AG09319 (cell line): ENCODE results near the gene OR2H2.

Source experiments
- DNase-seq: peaks from one replicate; pipeline ENCODE4 v3.0.0-alpha.2; 2010; ENCODE audit warnings: low read depth; ENCODE audit errors: extremely low read depth
- CTCF ChIP-seq: IDR thresholded peaks from 2 replicates; pipeline ENCODE4 v1.5.1; 2011; ENCODE audit warnings: low read depth, mild to moderate bottlenecking, inconsistent platforms, low read length, moderate library complexity

Gene OR2H2

DNA sequence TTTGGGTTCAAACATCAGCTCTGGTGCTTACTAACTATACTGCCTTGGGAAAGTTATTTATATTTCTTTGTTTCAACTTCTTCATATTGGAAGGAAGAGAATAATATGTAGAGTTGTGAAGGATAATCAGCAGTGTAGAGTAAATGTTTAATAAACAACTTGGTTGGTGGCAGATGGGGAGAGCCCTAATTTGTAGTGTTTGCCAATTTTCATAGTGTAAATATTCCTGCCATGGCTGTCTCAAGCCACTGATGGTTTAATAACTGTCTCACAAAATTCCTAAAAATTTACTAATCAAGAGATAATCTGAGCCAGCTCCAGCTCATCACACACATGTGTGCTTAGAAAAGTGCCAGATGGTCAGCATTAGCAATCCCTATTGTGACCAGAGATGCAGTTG lies at the start of gene OR2H2:
Gene OR2H2 (plus strand): TSS at position 301 of the 400 bp plus-strand sequence. CDS start 2,824 bp downstream, outside the sequence.
- DNase-seq: no peak
- TF ChIP-seq CTCF: no peak

- no peak for TF ChIP-seq CTCF
- DNase-seq: no peak
Observed at GRCh38 chr6:29537714-29538403, 47.1 kb upstream of the OR2H2 start.

- no peak for TF ChIP-seq CTCF
- DNase-seq: no peak
Observed at GRCh38 chr6:29547573-29547972, 37.3 kb upstream of the OR2H2 start.

DNA sequence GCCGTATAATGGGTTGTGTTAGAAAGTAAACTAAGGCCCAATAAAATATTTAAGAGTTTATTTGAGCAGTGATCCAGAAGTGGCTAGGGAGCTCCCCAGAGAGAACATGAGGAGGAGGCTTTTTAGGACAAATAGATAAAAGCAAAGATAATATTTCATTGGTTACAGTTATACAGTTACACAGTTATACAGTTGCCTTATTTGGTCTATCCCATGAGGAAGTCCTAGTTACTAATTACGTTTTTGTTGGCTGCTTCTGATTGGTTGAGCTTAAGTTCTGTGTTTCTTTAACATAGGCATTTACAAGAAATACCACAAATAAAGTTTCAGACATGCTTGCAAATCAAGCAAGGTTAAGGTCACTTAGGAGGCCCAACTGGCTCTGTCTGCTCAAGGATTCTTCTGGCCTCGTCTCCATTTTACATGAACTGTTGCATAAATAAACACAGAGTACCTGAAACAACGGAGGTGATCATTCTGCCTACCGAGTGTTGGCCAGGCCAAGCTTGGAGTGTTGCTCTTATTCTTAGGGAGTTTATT lies 32.3 kb upstream of the OR2H2 start:
- TF ChIP-seq CTCF: no peak
- no peak for DNase-seq

- DNase-seq: no peak
- TF ChIP-seq CTCF: peak; percentile 12
Observed at GRCh38 chr6:29553268-29554057, 31.5 kb upstream of the OR2H2 start.

DNA sequence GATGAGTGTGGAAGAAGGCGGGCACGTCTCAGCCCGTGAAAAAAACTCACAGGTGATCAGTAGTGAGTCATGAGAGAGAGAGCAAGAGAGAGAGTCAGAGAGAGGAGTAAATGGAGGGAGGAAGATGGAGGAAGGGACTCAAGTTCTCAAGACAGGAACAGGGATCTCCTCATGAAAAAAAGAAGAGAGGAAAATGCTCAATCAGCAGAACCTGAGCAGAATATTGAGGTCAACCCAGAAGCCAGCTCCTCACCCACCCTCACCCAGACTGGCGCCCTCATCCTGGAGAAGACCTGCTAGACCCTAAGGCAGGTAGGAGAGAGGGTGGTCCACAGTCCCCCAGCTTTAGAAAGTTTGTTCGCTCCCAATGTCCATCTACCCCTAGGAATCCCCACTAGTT lies 30.2 kb upstream of the OR2H2 start:
- no peak for TF ChIP-seq CTCF
- no peak for DNase-seq

- no peak for DNase-seq
- no peak for TF ChIP-seq CTCF
Observed at GRCh38 chr6:29557320-29557719, 27.6 kb upstream of the OR2H2 start.
